CD4-positive, alpha-beta T cell treated with Interleukin-21 for 1 hour (primary cell): ENCODE measurements around the gene BACE2.
"Not testable (repeated sequence)": the region's sequence is repeated elsewhere in the genome, so short reads cannot be mapped to it uniquely, and the experiment has no call there.

Experiments used
- DNase-seq: peaks from one replicate; pipeline ENCODE4 v3.0.0-alpha.2; 2020

BACE2 gene

GRCh38 chr21:41186755-41187536 is 19.0 kb downstream of the BACE2 start:
- DNase-seq: no peak

- no peak for DNase-seq
These were observed 19.6 kb downstream of the BACE2 start for GRCh38 chr21:41187537-41188025.

DNA sequence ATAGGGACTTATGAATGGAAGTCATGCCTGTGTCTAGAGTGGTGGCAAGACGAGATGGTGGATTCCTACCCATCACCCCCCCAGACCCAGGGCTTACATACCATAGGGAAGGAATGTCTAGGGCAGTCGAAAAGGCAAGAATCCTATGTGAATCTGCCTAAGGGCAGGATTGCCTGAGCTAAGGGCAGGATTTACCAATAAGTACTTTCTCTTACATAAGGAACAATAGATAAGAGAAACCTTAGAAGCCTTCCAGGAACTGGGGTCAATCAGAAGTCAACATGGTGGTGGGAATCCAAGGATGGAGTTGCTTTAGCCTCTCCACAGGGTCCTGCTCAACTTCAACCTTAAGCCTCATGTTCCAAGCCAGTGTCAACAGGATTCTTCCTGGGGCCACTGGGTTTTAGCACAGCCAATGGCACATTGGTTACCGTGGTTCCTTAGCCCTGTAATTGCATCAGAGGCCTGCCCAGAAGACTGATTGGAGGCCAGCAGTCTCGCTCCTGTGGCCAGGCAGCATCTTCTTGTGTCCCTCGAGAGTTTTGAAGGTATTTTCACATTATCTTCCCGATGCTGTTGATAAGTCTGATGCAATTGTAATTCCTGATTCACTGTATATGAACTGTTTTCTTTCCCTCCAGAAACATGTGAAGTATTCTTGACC is 20.7 kb downstream of the BACE2 start:
- no peak for DNase-seq

- DNase-seq: no peak
These were observed 21.3 kb downstream of the BACE2 start for GRCh38 chr21:41189150-41189745.

DNA sequence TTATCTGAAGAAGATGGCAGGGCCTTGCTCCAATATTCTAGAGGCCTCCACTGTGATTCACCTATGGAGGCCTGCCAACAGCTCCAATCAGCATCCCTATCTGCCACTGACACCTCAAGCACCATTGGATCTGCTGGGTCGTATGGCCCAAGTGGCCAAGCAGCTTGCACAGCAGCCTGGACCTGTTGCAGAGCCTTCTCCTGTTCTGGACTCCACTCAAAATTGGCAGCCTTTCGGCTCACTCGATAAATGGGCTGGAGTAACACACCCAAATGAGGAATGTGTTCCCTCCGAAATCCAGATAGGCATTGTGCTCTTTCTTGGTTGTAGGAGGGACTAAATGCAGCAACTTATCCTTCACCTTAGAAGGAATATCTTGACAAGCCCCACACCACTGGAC is 24.6 kb downstream of the BACE2 start:
- not testable (repeated sequence) for DNase-seq

DNA sequence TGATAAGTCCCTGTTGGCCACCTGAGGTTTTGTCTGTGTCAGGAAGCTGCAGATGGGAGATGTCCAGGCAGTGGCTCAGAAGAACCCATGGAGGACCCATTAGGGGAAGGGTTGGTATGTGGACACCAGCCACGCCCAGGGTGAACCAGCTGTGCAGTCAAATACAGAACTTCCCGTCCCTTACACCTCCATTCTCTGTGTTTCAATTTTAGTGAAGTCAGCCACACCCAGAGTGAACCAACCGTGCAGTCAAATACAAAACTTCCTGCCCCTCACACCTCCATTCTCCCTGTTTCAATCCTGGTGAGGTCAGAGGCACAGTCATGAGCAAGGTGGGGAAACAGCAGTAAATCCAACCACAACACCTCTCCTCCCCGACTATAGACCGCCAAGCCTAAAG is 27.4 kb downstream of the BACE2 start:
- no peak for DNase-seq

DNA sequence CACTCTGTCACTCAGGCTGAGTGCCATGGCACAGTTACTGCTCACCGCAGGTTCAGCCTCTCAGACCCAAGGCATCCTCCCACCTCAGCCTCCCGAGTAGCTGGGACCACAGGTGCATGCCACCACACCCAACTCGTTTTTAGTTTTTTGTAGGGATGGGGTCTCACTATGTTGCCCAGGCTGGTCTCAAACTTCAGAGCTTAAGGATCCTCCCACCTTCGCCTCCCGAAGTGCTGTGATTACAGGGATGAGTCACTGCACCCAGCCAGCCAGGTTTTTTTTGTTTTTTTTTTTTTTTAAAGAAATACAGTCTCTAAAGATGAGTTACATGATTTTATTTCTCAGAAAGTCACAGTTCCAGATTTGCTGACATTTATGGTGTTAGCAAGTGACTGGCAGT is 29.0 kb downstream of the BACE2 start:
- DNase-seq: no peak

DNA sequence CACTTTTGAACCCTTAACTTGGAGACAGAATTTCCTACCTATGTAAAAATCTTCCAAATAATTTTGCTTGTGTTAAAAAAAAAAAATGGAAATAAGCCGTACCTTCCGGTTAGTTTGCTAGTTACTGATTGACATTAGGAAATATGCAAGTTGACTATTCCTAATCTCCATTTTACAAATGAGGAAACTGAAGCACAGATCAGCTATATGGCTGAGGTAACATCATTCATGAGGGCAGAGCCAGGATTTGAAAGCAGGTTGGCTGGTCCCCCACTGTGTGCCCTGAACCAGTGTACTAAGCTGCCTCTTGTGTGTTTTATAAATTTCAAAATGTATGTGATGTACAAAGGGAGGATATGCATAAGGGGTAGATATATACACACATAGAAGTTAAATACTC is 29.6 kb downstream of the BACE2 start:
- DNase-seq: no peak

DNA sequence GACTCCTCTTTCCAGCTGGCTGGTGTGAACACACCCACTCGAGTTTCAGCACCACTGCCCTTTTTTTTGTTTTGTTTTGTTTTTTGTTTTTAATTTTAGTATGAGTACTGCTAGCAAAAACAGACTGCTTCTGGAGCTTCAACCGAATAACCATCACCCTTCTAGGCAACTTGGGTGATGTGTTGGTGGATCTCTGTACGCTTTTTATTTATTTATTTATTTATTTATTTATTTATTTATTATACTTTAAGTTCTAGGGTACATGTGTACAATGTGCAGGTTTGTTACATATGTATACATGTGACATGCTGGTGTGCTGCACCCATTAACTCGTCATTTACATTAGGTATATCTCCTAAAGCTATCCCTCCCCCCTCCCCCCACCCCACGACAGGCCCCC is 30.7 kb downstream of the BACE2 start:
- not testable (repeated sequence) for DNase-seq

DNA sequence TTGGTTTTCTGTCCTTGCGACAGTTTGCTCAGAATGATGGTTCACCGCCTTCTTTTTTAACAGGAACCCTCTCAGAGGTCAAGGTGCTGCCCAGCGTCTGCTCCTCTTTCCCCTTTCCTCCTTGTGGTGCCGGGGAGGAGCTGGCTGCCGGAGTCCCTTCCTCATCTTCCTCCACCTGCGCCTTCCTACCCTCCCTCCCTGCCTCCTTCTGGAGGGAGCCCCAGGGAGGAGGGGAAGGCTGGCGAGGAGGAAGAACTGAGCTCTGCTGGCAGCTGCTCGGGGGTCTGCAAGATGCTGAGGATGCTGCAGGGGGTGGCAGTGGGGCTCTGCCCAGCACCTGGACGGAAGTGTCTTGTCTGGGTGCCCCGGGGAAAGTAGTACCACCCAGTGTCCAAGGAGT is 31.2 kb downstream of the BACE2 start:
- DNase-seq: no peak

- no peak for DNase-seq
These were observed 31.6 kb downstream of the BACE2 start for GRCh38 chr21:41199588-41199987.

DNA sequence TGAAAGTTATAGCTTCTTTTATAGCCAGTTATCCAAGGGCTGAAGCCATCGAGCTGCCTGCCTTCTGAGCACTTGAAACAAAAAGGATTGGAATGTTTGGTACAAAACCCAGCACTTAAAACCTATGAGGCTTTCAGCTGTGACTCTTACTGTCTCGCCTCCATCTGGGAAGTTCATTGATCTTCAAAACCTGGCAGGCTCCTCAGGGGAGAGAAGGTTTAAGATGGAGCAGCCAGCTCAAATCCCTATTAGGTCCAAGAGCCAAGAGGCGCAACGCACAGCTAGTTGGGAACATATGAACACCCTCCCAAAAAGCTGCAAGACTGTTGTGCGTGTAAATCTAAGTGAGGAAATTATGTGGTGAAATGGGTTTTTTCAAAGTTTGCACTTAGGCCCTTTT is 33.4 kb downstream of the BACE2 start:
- DNase-seq: no peak

DNA sequence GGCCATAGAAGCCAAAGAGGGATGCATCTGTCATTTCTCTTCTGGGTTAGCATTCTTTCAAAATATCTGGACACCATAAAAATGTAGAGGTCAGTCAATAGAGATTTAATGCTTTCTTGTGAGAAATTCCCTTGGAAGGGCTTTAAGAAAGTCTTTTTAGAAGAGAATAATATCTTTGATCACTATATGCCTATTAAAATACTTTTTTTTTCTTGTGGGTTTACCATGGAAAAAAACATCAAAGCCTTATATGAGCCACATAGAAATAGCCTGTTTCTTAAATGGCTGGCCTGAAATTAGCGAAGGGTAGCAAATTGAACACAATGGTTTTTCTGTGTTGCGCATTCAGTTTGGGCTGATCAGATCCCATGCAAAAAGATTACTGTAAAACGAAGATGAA is 36.8 kb downstream of the BACE2 start:
- DNase-seq: no peak

- no peak for DNase-seq
These were observed 39.7 kb downstream of the BACE2 start for GRCh38 chr21:41207401-41208375.

DNA sequence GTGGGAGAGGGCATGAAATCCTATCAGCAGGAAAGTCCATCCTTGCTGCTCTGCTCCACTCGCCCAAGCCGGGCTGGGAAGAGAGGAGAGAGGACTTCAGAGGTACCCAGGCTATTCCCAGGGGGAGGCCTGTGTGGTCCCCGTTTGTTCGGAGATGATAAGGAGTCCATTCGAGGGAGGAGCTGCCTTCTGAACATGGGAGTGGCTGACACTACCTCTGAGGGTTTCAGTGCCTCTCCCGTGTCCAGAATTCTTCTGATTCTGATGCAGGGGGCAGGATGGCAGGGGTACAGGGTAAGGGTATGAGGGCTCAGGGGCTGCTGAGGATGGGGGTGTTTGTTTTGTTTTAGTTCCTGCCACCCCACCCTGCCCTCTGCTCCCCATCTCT is 40.4 kb downstream of the BACE2 start:
- DNase-seq: no peak

GRCh38 chr21:41209016-41209619 is 41.2 kb downstream of the BACE2 start:
- DNase-seq: no peak

DNA sequence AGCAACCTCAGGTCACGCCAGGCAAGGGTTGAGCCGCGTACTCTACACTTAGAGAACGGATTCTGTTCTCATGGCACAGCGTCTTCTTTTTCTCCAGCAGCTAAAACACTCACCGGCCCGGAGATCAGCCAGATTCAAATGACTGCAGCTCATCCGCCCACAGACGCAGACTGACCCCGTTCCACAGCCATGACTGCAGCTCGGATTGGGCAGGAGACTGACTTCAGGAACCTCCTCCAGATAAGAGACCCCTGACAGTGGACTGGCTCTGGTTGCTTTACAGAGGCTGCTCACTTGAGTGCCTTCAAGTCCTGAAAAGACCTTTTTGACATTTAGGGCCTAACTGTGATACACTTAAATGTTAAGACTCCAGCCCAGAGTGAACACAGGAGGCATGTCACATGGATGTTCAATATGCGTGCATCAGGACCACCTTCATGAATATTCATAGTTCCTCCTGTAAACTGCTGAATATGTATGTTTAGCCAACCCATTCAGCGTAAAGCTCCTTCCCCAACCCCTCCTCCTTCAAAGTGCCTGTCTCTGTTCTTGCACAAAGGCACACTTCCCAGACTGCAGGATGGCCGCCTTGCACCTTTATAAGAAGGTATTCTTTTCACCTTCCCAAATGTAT is 42.6 kb downstream of the BACE2 start:
- DNase-seq: no peak

GRCh38 chr21:41211060-41211805 is 43.3 kb downstream of the BACE2 start:
- no peak for DNase-seq

- DNase-seq: no peak
These were observed 45.1 kb downstream of the BACE2 start for GRCh38 chr21:41213021-41213420.

- DNase-seq: no peak
These were observed 48.0 kb downstream of the BACE2 start for GRCh38 chr21:41215856-41216408.

GRCh38 chr21:41216486-41216885 is 48.5 kb downstream of the BACE2 start:
- DNase-seq: no peak
